ENCODE measurements around the gene TAS1R3. TPM values are rescaled to one million over a fixed set of nuclear protein-coding genes. Genes with fewer than 3 reads are reported as not detected.

TAS1R3 gene
- total RNA-seq, 1 donor from 2014 or later = 0.39 TPM

- no peak for DNase-seq
Observed at GRCh38 chr1:1371746-1372711, 40.9 kb downstream of the TAS1R3 start.

- DNase-seq = no peak
Observed at GRCh38 chr1:1373051-1373814, 42.2 kb downstream of the TAS1R3 start.

- no peak for DNase-seq
Observed at GRCh38 chr1:1373815-1374588, 42.9 kb downstream of the TAS1R3 start.

GRCh38 chr1:1374589-1374928 lies 43.5 kb downstream of the TAS1R3 start:
- DNase-seq = no peak

GRCh38 chr1:1374929-1375662 lies 44.0 kb downstream of the TAS1R3 start, which contains the start of gene AURKAIP1:
AURKAIP1 (minus strand) TSS chr1:1375207; CDS start chr1:1374756, 451 bp downstream.
- peak; percentile 100 for DNase-seq

GRCh38 chr1:1376551-1377226 lies 45.6 kb downstream of the TAS1R3 start:
- no peak for DNase-seq

- no peak for DNase-seq
Observed at GRCh38 chr1:1377540-1378205, 46.6 kb downstream of the TAS1R3 start.

- no peak for DNase-seq
Observed at GRCh38 chr1:1380860-1381259, 49.8 kb downstream of the TAS1R3 start.

- DNase-seq = no peak
Observed at GRCh38 chr1:1381294-1381693, 50.2 kb downstream of the TAS1R3 start.

Small RNA genes lying within 50 kb of the gene (small RNA-seq; reads per million reads assigned to genes)
- not detected for gene MIR6726 (ENCODE audit: low replicate concordance)

Other genes with a start within 250 kb of the TAS1R3 start
- gene C1orf159, start 215.2 kb upstream of the TAS1R3 start, total RNA-seq = 6.9 TPM
- 0.39 TPM for gene TTLL10, start 157.4 kb upstream of the TAS1R3 start, total RNA-seq
- gene TNFRSF18, start 124.7 kb upstream of the TAS1R3 start, total RNA-seq = 1.9 TPM
- gene TNFRSF4, start 117.1 kb upstream of the TAS1R3 start, total RNA-seq = 0.39 TPM
- gene SDF4, start 99.3 kb upstream of the TAS1R3 start, total RNA-seq = 40.8 TPM
- gene B3GALT6, start 99.0 kb upstream of the TAS1R3 start, total RNA-seq = 7.0 TPM
- gene C1QTNF12, start 84.6 kb upstream of the TAS1R3 start, total RNA-seq = 2.5 TPM
- 33.8 TPM for gene UBE2J2, start 57.4 kb upstream of the TAS1R3 start, total RNA-seq
- gene SCNN1D, start 50.8 kb upstream of the TAS1R3 start, total RNA-seq = 1.4 TPM
- gene ACAP3, start 23.4 kb upstream of the TAS1R3 start, total RNA-seq = 34.6 TPM
- gene PUSL1, start 22.7 kb upstream of the TAS1R3 start, total RNA-seq = 5.7 TPM
- gene INTS11, start 6.6 kb upstream of the TAS1R3 start, total RNA-seq = 48.7 TPM
- 8.7 TPM for gene CPTP, start 6.5 kb upstream of the TAS1R3 start, total RNA-seq
- 33.0 TPM for gene DVL1, start 18.1 kb downstream of the TAS1R3 start, total RNA-seq
- gene MXRA8, start 27.3 kb downstream of the TAS1R3 start, total RNA-seq = 59.7 TPM
- 35.0 TPM for gene AURKAIP1, start 43.9 kb downstream of the TAS1R3 start, total RNA-seq
- gene CCNL2, start 68.1 kb downstream of the TAS1R3 start, total RNA-seq = 178 TPM
- gene MRPL20, start 76.0 kb downstream of the TAS1R3 start, total RNA-seq = 66.5 TPM
- 2.9 TPM for gene ANKRD65, start 90.0 kb downstream of the TAS1R3 start, total RNA-seq
- 8.6 TPM for gene VWA1, start 104.4 kb downstream of the TAS1R3 start, total RNA-seq
- 0.39 TPM for gene ATAD3C, start 118.4 kb downstream of the TAS1R3 start, total RNA-seq
- 16.7 TPM for gene ATAD3B, start 140.5 kb downstream of the TAS1R3 start, total RNA-seq
- 11.9 TPM for gene ATAD3A, start 180.9 kb downstream of the TAS1R3 start, total RNA-seq
- gene TMEM240, start 209.3 kb downstream of the TAS1R3 start, total RNA-seq = 2.1 TPM
- gene SSU72, start 243.6 kb downstream of the TAS1R3 start, total RNA-seq = 33.9 TPM